NCI-H2196 treated with DMSO at 0.1 percent for 48 hours (cell line): Measurements from ENCODE around the gene CLDN5.

ENCODE experiments used
- DNase-seq: peaks from one replicate; lab custom pipeline; 2025; ENCODE audit not compliant: unreplicated experiment; lab: John Stamatoyannopoulos, UW

The CLDN5 gene

GRCh38 chr22:19504900-19505734 lies 19.1 kb downstream of the CLDN5 start:
- DNase-seq = no peak

GRCh38 chr22:19503869-19504268 lies 20.3 kb downstream of the CLDN5 start:
- no peak for DNase-seq

GRCh38 chr22:19503367-19503766 lies 20.8 kb downstream of the CLDN5 start:
- no peak for DNase-seq

GRCh38 chr22:19501897-19502447 lies 22.2 kb downstream of the CLDN5 start:
- no peak for DNase-seq

GRCh38 chr22:19499880-19500242 lies 24.3 kb downstream of the CLDN5 start:
- DNase-seq = no peak

GRCh38 chr22:19499236-19499879 lies 24.9 kb downstream of the CLDN5 start:
- DNase-seq = no peak

- DNase-seq = no peak
These were observed 25.4 kb downstream of the CLDN5 start for GRCh38 chr22:19498866-19499190.

- no peak for DNase-seq
These were observed 25.9 kb downstream of the CLDN5 start for GRCh38 chr22:19498154-19498865.

GRCh38 chr22:19497245-19497644 lies 27.0 kb downstream of the CLDN5 start:
- DNase-seq = no peak

- DNase-seq = no peak
These were observed 27.9 kb downstream of the CLDN5 start for GRCh38 chr22:19496324-19496630.

DNA sequence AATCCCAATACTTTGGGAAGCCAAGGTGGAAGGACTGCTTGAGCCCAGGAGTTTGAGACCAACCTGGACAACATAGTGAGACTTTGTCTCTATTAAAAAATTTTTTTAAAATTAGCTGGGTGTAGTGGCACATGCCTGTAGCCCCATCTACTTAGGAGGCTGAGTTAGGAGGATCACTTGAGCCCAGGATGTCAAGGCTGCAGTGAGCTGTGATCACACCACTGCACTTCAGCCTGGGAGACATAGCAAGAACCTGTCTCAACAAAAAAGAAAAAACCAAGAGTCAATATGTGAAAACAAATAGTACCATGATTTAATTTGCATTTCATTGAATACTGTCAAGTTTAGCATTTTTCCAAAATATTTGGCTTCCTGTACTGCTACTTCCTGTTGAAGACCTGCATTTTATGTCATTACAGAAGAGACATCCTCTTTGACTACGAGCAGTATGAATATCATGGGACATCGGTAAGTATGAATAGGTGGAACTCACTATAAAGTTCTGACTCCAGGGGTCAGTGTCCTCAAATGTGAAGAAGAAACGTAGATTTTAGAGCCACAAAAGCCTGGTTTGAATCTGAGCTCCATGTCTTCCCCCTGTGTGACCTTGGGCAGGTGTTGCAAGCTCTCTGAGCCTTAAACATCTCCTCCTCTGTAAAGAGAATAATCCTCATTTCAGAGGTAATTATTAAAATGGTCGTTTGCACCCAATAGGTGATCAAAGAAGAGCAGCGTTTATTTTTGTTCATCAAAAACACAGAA lies 28.5 kb downstream of the CLDN5 start:
- no peak for DNase-seq

DNA sequence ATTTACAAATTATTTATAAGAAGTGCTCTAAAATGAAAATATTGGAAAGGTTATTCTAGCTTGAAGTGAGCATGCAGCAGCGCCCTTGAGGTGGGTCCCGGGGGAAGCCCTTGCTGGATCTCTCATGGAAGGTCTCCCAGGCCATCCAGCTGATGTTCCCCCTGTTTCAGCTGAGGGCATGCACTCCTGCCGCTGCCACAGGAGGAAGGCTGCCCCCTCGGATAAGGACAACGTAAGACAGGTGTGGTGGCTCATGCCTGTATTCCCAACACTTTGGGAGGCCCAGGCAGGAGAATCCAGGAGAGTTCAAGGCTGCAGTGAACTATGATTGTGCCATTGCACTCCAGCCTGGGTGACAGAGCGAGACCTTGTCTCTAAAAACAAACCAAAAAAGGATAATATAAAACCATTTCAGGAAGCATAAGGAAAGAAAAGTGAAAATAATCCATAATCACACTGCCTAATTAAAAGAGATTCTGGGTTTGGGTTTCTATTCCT lies 29.5 kb downstream of the CLDN5 start:
- DNase-seq = no peak

DNA sequence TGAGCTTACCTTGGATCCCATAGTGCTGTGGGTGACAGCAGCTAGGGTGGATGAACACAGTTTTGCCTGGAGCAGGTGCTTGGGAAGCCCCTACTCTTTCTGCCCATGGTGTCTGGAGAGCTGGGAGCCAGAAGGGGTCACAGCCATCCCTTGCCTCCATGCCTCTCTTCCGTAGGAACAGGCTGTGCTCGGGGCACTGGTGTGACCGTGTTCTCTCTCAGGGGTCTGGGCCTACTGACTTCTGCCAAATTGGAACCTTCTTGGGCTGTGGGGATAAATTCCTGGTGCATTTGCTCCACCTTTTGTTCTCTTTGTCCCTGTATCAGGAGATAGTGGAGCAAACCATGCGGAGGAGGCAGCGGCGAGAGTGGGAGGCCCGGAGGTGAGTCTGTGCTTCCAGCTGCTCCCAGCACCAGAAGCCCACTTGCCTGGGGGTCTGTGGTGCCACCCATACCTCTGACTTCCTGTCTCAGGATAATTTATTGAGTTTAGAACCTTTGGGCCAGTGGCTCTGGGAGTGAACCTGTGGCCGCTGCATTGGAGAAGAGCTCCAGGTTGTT lies 30.1 kb downstream of the CLDN5 start:
- DNase-seq = no peak

DNA sequence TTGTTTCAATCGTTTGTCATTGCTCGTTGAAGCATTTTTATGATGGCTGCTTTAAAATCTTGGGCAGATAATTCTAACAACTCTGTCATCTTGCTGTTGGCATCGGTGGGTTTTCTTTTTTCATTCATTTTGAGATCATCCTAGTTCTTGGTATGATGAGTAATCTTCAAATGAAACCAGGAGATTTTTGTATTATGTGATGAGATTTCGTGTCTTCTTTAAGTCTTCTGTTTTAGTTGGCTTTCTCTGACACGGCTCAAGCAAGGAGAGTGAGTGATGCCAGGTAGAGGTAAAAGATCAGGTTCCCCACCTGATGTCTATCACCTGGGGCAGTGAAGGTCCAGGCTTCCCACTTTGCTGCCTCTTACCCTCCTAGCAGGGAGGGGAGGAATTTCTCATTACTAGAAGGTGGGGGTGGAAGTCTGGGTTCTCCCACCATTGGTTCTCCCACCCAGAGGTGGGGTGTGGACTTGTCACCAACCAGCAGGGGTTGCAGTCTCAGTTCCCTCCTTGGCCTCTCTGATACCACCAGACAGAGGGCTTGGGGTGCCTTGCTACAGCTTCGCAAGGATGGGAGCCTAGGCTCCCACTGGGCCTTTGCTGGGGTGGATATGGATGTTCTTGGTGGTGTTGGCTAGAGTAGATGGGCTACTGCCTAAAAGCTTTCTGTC lies 31.6 kb downstream of the CLDN5 start:
- DNase-seq = no peak

DNA sequence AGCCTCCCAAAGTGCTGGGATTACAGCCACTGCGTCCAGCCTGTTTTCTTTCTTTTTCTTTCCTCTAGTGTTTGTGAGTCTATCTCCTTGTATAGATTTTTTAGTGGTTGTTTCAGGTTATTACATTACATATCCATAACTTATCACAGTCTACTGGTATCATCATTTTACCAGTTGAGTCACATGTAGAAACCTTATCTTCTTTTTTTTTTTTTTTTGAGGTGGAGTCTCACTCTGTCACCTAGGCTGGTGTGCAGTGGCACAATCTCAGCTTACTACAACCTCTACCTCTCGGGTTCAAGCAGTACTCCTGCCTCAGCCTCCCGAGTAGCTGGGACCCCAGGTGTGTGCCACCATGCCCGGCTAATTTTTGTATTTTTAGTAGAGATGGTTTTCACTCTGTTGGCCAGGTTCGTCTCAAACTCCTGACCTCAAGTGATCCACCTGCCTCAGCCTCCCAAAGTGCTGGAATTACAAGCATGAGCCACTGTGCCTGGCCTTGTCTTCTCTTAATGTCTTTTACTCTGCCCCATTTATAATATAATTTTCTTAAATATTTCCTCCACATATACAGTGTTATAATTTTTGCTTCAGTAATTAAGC lies 33.5 kb downstream of the CLDN5 start:
- no peak for DNase-seq

GRCh38 chr22:19488884-19489843 lies 35.0 kb downstream of the CLDN5 start:
- no peak for DNase-seq

- DNase-seq = no peak
These were observed 35.9 kb downstream of the CLDN5 start for GRCh38 chr22:19488285-19488684.

GRCh38 chr22:19483481-19484244 lies 40.5 kb downstream of the CLDN5 start:
- no peak for DNase-seq
